MM.1S (cell line): ENCODE measurements around the gene RFTN1.

Source experiments
- DNase-seq: peaks from one replicate; pipeline ENCODE4 v3.0.0-alpha.2; 2015
- H2AFZ ChIP-seq: fragments of 300-600 bp; sonication (generic); 2 replicates; pipeline ENCODE4 v1.6.0; 2016; ENCODE audit warnings: antibody characterized with exemption, low read length
- H3F3A ChIP-seq: fragments of 300-600 bp; sonication (generic); 2 replicates; pipeline ENCODE4 v1.6.1; 2016; ENCODE audit warnings: mild to moderate bottlenecking, antibody characterized with exemption, low read length, moderate library complexity, mixed read lengths; ENCODE audit not compliant: insufficient read depth
- H3K27ac ChIP-seq: fragments of 300-600 bp; sonication (generic); 2 replicates; pipeline ENCODE4 v1.5.1; 2016; ENCODE audit warnings: mild to moderate bottlenecking, low read length
- H3K27me3 ChIP-seq: fragments of 300-600 bp; sonication (generic); replicated peaks from 2 replicates; pipeline ENCODE4 v1.6.0; 2016; ENCODE audit warnings: low read length; ENCODE audit not compliant: insufficient read depth
- H3K36me3 ChIP-seq: fragments of 300-600 bp; sonication (generic); replicated peaks from 2 replicates; pipeline ENCODE4 v1.6.1; 2016; ENCODE audit warnings: mild to moderate bottlenecking, low read length, mixed read lengths; ENCODE audit not compliant: insufficient read depth
- H3K4me1 ChIP-seq: fragments of 300-600 bp; sonication (generic); 2 replicates; pipeline ENCODE4 v1.6.1; 2016; ENCODE audit warnings: low read length, mixed read lengths
- H3K4me2 ChIP-seq: fragments of 300-600 bp; sonication (generic); 2 replicates; pipeline ENCODE4 v1.6.0; 2016; ENCODE audit warnings: low read depth, low read length
- H3K4me3 ChIP-seq: fragments of 300-600 bp; sonication (generic); 2 replicates; pipeline ENCODE4 v1.5.1; 2016; ENCODE audit warnings: low read length, mixed read lengths
- H3K79me2 ChIP-seq: fragments of 300-600 bp; sonication (generic); 2 replicates; pipeline ENCODE4 v1.6.1; 2016; ENCODE audit warnings: mixed run types, low read length, mixed read lengths
- H3K9ac ChIP-seq: fragments of 300-600 bp; sonication (generic); 2 replicates; pipeline ENCODE4 v1.6.1; 2016; ENCODE audit warnings: low read length, mixed read lengths
- H3K9me2 ChIP-seq: fragments of 300-600 bp; sonication (generic); replicated peaks from 2 replicates; pipeline ENCODE4 v1.6.1; 2016; ENCODE audit warnings: mild to moderate bottlenecking, low read length, mixed read lengths; ENCODE audit not compliant: insufficient read depth
- H3K9me3 ChIP-seq: fragments of 300-600 bp; sonication (generic); replicated peaks from 2 replicates; pipeline ENCODE4 v1.6.1; 2016; ENCODE audit warnings: mild to moderate bottlenecking, low read length, mixed read lengths; ENCODE audit not compliant: insufficient read depth
- H4K20me1 ChIP-seq: fragments of 300-600 bp; sonication (generic); 2 replicates; pipeline ENCODE4 v1.6.1; 2016; ENCODE audit warnings: mild to moderate bottlenecking, low read length, moderate library complexity, mixed read lengths; ENCODE audit not compliant: insufficient read depth
- EZH2 ChIP-seq: fragments of 300-600 bp; sonication (generic); optimal IDR thresholded peaks from 2 replicates; pipeline ENCODE3; 2017; ENCODE audit warnings: low read depth, mild to moderate bottlenecking, antibody characterized with exemption, low read length, mixed read lengths
- EZH2phosphoT487 ChIP-seq: fragments of 300-600 bp; sonication (generic); IDR thresholded peaks from 2 replicates; pipeline ENCODE4 v1.6.1; 2018; ENCODE audit warnings: antibody characterized with exemption, low read length
- TF ChIP-seq, protein P1 (sequence below): fragments of 300-600 bp; sonication (generic); IDR thresholded peaks from 2 replicates; pipeline ENCODE4 v1.5.1; 2016; ENCODE audit warnings: antibody characterized with exemption, low read length, mixed read lengths

RFTN1 gene

DNA sequence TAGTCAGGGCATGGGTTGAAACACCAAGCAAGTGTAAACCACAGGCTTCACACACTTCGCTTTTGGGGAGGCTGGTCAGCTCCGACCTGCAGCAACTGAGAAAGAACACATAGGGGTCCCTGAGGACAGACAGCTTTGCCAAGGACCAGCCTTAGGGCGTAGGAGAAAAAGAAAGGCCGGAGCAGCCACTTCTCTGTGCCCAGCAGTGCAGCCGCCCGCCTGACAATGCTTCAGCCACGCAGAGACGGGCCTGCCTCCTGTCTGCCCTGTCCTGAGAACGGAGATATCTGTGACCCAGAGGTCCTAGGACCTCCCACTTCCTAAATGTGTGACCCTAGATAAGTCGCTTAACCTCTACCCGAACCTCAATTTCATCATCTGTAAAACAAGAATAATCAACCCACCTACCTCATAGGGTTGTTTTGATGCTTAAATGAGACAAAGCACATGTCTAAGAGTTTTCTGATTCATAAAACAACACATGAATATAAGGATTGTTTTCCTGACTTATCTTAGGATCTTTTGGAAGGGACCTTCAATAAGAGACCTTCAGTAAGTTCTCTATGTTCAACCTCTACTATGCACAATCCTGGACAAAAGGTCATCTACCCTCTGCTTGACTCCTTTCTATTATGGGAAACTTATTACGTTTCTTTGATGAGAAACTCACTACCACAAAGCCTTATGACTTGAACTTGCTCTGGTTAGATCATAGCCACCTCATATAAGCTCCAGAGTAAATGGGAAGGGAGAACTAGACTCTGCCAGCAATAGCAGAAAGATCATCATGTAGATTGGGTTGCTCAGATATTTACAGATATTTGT, 32.9 kb upstream of the RFTN1 start:
- H3K4me2 ChIP-seq = no peak overlapping the region

DNA sequence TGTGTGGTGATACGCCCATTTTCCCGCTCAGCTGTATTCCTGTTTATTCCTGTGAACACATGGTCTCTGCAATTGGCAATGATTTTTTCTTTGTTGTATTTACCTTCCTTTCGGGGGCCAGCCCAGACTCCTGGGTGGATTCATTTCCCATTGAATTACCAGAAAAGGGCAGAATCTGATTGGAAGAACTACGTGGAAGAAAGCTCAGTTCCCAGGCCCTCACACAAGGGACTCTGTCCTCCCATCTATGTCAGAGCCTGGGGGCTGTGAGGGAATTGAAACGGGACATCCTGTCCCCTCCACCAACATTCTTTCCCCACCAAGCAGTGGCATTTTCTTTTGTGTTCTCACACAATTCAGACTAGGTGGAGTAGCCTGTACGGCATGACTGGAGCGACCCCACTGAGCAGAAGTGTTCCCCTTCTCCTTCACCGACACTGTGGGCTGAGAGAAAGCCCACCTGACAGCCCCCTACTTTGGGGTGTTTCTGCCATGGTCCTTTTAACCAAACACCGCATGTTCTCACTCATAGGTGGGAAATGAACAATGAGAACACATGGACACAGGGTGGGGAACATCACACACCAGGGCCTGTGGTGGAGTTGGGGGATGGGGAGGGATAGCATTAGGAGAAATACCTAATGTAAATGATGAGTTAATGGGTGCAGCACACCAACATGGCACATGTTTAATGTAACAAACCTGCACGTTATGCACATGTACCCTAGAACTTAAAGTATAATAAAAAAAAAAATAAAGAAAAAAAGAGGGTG, 32.1 kb upstream of the RFTN1 start:
- Histone ChIP-seq H2AFZ (no peak overlapping the region), H3K27me3 (no peaks in the 10 kb centered on the region), H3K9me3 (no peaks in the 10 kb centered on the region), H3K79me2 (no peaks in the 10 kb centered on the region), H3K9ac (no peak overlapping the region), H3K9me2 (no peaks in the 10 kb centered on the region), H3F3A (no peaks in the 10 kb centered on the region), H3K4me3 (no peak overlapping the region), H3K4me2 (no peak overlapping the region), H3K4me1 (no peaks in the 10 kb centered on the region), H3K27ac (no peak overlapping the region), H3K36me3 (no peaks in the 10 kb centered on the region), H4K20me1 (no peaks in the 10 kb centered on the region)
- TF ChIP-seq EZH2 (no peak), EZH2phosphoT487 (no peak)
- TF ChIP-seq, protein P1, sequence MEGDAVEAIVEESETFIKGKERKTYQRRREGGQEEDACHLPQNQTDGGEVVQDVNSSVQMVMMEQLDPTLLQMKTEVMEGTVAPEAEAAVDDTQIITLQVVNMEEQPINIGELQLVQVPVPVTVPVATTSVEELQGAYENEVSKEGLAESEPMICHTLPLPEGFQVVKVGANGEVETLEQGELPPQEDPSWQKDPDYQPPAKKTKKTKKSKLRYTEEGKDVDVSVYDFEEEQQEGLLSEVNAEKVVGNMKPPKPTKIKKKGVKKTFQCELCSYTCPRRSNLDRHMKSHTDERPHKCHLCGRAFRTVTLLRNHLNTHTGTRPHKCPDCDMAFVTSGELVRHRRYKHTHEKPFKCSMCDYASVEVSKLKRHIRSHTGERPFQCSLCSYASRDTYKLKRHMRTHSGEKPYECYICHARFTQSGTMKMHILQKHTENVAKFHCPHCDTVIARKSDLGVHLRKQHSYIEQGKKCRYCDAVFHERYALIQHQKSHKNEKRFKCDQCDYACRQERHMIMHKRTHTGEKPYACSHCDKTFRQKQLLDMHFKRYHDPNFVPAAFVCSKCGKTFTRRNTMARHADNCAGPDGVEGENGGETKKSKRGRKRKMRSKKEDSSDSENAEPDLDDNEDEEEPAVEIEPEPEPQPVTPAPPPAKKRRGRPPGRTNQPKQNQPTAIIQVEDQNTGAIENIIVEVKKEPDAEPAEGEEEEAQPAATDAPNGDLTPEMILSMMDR = no peak
- DNase-seq = no peak

More for the DNA sequence above, 32.9 kb upstream of the RFTN1 start:
- Histone ChIP-seq H3K36me3 (no peaks in the 10 kb centered on the region), H3K4me1 (no peaks in the 10 kb centered on the region), H3K27ac (no peak overlapping the region), H2AFZ (no peak overlapping the region), H3K27me3 (no peaks in the 10 kb centered on the region), H3K4me3 (no peak overlapping the region), H3F3A (no peaks in the 10 kb centered on the region), H3K9me3 (no peaks in the 10 kb centered on the region), H3K79me2 (no peaks in the 10 kb centered on the region), H3K9me2 (no peaks in the 10 kb centered on the region), H3K9ac (no peak overlapping the region), H4K20me1 (no peaks in the 10 kb centered on the region)
- TF ChIP-seq EZH2 (no peak), EZH2phosphoT487 (no peak)
- TF ChIP-seq, protein P1 = no peak
- DNase-seq = no peak

DNA sequence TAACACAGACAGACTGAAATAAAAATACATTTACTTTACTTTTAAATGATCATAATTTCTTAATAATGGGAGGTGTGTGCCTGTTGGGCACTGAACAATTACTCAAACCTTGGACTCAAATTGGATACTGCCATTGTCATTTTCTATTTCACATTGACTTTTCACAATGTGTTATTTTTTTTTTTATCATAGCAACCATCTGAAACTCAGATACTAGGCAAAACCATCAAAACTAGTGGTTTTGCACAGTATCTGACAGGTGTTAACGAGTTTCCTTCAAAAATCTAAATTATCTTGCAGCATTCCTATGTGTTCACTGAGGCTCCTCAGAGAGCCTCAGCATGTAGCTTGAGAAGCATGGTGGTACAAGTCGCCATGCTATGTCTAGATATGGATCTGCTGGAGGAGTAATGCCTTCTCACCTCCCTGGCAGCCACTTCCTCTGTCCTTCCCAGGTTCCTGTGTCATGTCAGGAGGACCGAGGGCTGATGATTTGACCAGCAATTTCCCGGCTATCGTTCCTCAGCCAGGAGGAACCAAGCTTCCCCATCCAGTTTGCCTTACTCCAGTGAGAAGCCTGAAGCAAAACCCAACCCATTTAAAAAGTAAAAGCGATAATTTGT, 29.9 kb upstream of the RFTN1 start:
- Histone ChIP-seq H3K9ac (no peak overlapping the region), H3F3A (no peaks in the 10 kb centered on the region), H3K9me3 (no peaks in the 10 kb centered on the region), H3K4me2 (no peak overlapping the region), H3K27me3 (no peaks in the 10 kb centered on the region), H3K79me2 (no peaks in the 10 kb centered on the region), H2AFZ (no peak overlapping the region), H3K27ac (no peak overlapping the region), H3K9me2 (no peaks in the 10 kb centered on the region), H4K20me1 (no peaks in the 10 kb centered on the region), H3K4me3 (no peak overlapping the region), H3K36me3 (no peaks in the 10 kb centered on the region), H3K4me1 (no peaks in the 10 kb centered on the region)
- TF ChIP-seq, protein P1 = no peak
- TF ChIP-seq EZH2phosphoT487 = no peak
- TF ChIP-seq EZH2 = no peak
- DNase-seq = no peak
